ENCODE measurements around the gene SP4.
A peak's percentile ranks its signal among the peaks of the same experiment; 100 is the strongest.
"Not testable (repeated sequence)": the region's sequence is repeated elsewhere in the genome, so short reads cannot be mapped to it uniquely, and the experiment has no call there.

SP4 gene

GRCh38 chr7:21504021-21504420, 76.1 kb downstream of the SP4 start:
- DNase-seq (ENCODE audit: low read depth in 1 of 2, low spot score in 1 of 2) = peak in 1 of 2 experiments; percentile 66
- TF ChIP-seq JUND (IDR thresholded peaks at IDR 0.05; ENCODE audit: low read depth) = no peak
- in situ Hi-C loops (cut with HindIII; ENCODE audit: low pct_unique_long_range_greater_than_20kb, low sequenced_read_pairs) = no loop called here

GRCh38 chr7:21507627-21508343, 79.9 kb downstream of the SP4 start:
- TF ChIP-seq JUND (IDR thresholded peaks at IDR 0.05; ENCODE audit: low read depth) = no peak
- in situ Hi-C loops (cut with HindIII; ENCODE audit: low pct_unique_long_range_greater_than_20kb, low sequenced_read_pairs) = no loop called here
- DNase-seq (ENCODE audit: low read depth in 1 of 2, low spot score in 1 of 2) = peak in 1 of 2 experiments; percentile 69

- in situ Hi-C loops (cut with HindIII; ENCODE audit: low pct_unique_long_range_greater_than_20kb, low sequenced_read_pairs) = no loop called here
- no peak for TF ChIP-seq JUND (IDR thresholded peaks at IDR 0.05; ENCODE audit: low read depth)
- no peak for DNase-seq (ENCODE audit: low read depth in 1 of 2, low spot score in 1 of 2)
Observed at GRCh38 chr7:21508538-21508937, 80.7 kb downstream of the SP4 start.

- DNase-seq (ENCODE audit: low read depth in 1 of 2, low spot score in 1 of 2) = no peak
- TF ChIP-seq JUND (IDR thresholded peaks at IDR 0.05; ENCODE audit: low read depth) = no peak
- in situ Hi-C loops (cut with HindIII; ENCODE audit: low pct_unique_long_range_greater_than_20kb, low sequenced_read_pairs) = no loop called here
Observed at GRCh38 chr7:21514062-21514461, 86.2 kb downstream of the SP4 start.

GRCh38 chr7:21524680-21525079, 96.8 kb downstream of the SP4 start:
- in situ Hi-C loops (cut with HindIII; ENCODE audit: low pct_unique_long_range_greater_than_20kb, low sequenced_read_pairs) = no loop called here
- no peak for DNase-seq (ENCODE audit: low read depth in 1 of 2, low spot score in 1 of 2)
- no peak for TF ChIP-seq JUND (IDR thresholded peaks at IDR 0.05; ENCODE audit: low read depth)

- in situ Hi-C loops (cut with HindIII; ENCODE audit: low pct_unique_long_range_greater_than_20kb, low sequenced_read_pairs) = no loop called here
- peak in 1 of 2 experiments; percentile 36 for DNase-seq (ENCODE audit: low read depth in 1 of 2, low spot score in 1 of 2)
- TF ChIP-seq JUND (IDR thresholded peaks at IDR 0.05; ENCODE audit: low read depth) = no peak
Observed at GRCh38 chr7:21526007-21526406, 98.1 kb downstream of the SP4 start.

- no peak for TF ChIP-seq JUND (IDR thresholded peaks at IDR 0.05; ENCODE audit: low read depth)
- in situ Hi-C loops (cut with HindIII; ENCODE audit: low pct_unique_long_range_greater_than_20kb, low sequenced_read_pairs) = no loop called here
Observed at GRCh38 chr7:21526448-21526847, 98.6 kb downstream of the SP4 start.

GRCh38 chr7:21532485-21532884, 104.6 kb downstream of the SP4 start:
- DNase-seq (ENCODE audit: low read depth in 1 of 2, low spot score in 1 of 2); in situ Hi-C loops (cut with HindIII; ENCODE audit: low pct_unique_long_range_greater_than_20kb, low sequenced_read_pairs): not testable (repeated sequence)

More at GRCh38 chr7:21526448-21526847, 98.6 kb downstream of the SP4 start:
- no peak for DNase-seq (ENCODE audit: low read depth in 1 of 2, low spot score in 1 of 2)

- in situ Hi-C loops (cut with HindIII; ENCODE audit: low pct_unique_long_range_greater_than_20kb, low sequenced_read_pairs); DNase-seq (ENCODE audit: low read depth in 1 of 2, low spot score in 1 of 2): not testable (repeated sequence)
Observed at GRCh38 chr7:21533646-21534045, 105.8 kb downstream of the SP4 start.

GRCh38 chr7:21536445-21537118, 108.7 kb downstream of the SP4 start:
- DNase-seq (ENCODE audit: low read depth in 1 of 2, low spot score in 1 of 2); in situ Hi-C loops (cut with HindIII; ENCODE audit: low pct_unique_long_range_greater_than_20kb, low sequenced_read_pairs): not testable (repeated sequence)

GRCh38 chr7:21538936-21539495, 111.1 kb downstream of the SP4 start:
- in situ Hi-C loops (cut with HindIII; ENCODE audit: low pct_unique_long_range_greater_than_20kb, low sequenced_read_pairs) = no loop called here
- no peak for TF ChIP-seq JUND (IDR thresholded peaks at IDR 0.05; ENCODE audit: low read depth)
- DNase-seq (ENCODE audit: low read depth in 1 of 2, low spot score in 1 of 2) = no peak

- TF ChIP-seq JUND (IDR thresholded peaks at IDR 0.05; ENCODE audit: low read depth) = no peak
- DNase-seq (ENCODE audit: low read depth in 1 of 2, low spot score in 1 of 2) = no peak
- in situ Hi-C loops (cut with HindIII; ENCODE audit: low pct_unique_long_range_greater_than_20kb, low sequenced_read_pairs) = no loop called here
Observed at GRCh38 chr7:21542891-21543527, 115.1 kb downstream of the SP4 start, which contains the start of gene DNAH11. TSS of gene DNAH11 (plus strand) at chr7:21543039. CDS start at chr7:21543246, 207 bp downstream.
